Measurements from ENCODE around the gene KRT83.

DNA sequence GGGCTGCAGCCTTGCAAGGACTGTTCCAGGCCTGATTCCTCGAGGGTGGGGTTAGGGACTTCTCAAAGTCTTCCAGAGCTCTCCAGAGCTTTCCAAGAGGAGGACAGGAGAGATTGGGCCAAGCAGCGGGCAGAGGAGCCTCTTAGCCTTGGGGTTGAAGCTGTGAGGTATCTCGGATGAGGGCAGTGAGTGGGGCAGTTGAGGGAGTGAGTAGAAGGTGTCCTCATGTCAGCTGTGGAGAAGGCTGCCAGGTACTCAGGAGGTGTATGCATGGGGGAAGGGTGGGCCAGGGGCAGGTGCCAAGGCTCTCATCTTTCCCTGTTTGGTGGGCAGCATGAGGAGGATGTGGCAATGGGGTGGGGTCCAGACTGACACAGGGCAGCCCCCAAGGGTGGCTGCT lies 7.7 kb downstream of the KRT83 start:
- TF ChIP-seq, protein P1, sequence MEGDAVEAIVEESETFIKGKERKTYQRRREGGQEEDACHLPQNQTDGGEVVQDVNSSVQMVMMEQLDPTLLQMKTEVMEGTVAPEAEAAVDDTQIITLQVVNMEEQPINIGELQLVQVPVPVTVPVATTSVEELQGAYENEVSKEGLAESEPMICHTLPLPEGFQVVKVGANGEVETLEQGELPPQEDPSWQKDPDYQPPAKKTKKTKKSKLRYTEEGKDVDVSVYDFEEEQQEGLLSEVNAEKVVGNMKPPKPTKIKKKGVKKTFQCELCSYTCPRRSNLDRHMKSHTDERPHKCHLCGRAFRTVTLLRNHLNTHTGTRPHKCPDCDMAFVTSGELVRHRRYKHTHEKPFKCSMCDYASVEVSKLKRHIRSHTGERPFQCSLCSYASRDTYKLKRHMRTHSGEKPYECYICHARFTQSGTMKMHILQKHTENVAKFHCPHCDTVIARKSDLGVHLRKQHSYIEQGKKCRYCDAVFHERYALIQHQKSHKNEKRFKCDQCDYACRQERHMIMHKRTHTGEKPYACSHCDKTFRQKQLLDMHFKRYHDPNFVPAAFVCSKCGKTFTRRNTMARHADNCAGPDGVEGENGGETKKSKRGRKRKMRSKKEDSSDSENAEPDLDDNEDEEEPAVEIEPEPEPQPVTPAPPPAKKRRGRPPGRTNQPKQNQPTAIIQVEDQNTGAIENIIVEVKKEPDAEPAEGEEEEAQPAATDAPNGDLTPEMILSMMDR (IDR thresholded peaks at IDR 0.05; ENCODE audit: low read length): no peak
- no peak for TF ChIP-seq EZH2 (IDR thresholded peaks at IDR 0.05; ENCODE audit: borderline replicate concordance, low read length)
